Activated T-cell treated with anti-CD3 and anti-CD28 coated beads for 24 hours (primary cell): Measurements from ENCODE around the gene BACE1-AS.

ENCODE experiments used
- DNase-seq: peaks from one replicate; pipeline ENCODE4 v3.0.0-alpha.2; 2020; ENCODE audit warnings: low read depth

BACE1-AS gene

GRCh38 chr11:117292616-117293015 is 1.5 kb downstream of the BACE1-AS start:
- DNase-seq: no peak

DNA sequence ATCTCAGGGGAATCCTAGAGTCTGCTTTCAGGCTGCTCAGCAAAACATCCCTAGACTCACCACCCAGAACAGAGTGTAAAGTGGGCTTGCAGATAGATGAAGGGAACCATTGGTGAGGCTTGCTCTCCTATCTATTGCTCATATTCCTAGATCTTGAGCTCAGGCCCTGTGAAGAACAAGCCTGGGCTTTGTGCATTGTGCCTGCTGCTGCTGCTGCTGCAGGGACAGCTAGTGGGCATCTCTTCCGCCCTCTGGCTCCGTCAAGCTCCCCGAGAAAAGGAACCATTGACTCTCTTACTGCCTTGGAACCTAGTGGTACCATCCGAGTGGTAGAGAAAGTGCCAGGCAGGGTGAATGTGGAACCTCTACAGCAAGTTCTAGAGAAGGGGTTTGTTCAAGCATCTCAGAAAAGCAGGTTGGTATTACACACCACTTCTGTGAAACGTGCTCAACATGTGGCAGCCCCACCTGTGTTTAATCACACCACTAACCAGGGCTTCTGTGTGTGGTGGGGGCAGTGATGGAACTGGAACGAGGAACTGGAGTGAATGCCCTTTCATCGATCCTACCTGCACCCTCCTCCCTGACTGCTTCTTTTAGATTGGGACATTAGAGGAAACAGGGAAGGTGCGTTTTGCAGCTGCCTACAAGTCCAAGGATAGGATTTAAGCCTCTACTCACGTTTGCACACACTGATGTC is 4.4 kb downstream of the BACE1-AS start:
- no peak for DNase-seq

DNA sequence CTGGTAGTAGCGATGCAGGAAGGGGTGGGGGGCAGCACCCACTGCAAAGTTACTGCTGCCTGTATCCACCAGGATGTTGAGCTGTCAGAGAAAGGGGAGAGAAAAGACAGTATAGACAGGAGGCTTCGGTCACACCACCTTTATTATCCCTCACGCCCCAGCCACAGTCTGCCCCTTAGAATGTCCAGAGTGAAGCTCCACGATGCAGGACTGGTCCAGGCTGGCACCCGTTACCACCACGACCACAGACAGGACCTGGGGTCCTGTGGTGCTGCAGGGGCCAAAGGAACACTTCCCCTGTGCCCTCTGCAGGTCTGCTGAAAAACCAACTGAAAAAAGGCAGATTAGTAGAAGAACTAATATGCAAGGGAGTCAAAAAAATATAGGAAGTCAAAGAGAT is 5.7 kb downstream of the BACE1-AS start:
- DNase-seq: no peak

- DNase-seq: no peak
These were observed 7.0 kb downstream of the BACE1-AS start for GRCh38 chr11:117298195-117298594.

DNA sequence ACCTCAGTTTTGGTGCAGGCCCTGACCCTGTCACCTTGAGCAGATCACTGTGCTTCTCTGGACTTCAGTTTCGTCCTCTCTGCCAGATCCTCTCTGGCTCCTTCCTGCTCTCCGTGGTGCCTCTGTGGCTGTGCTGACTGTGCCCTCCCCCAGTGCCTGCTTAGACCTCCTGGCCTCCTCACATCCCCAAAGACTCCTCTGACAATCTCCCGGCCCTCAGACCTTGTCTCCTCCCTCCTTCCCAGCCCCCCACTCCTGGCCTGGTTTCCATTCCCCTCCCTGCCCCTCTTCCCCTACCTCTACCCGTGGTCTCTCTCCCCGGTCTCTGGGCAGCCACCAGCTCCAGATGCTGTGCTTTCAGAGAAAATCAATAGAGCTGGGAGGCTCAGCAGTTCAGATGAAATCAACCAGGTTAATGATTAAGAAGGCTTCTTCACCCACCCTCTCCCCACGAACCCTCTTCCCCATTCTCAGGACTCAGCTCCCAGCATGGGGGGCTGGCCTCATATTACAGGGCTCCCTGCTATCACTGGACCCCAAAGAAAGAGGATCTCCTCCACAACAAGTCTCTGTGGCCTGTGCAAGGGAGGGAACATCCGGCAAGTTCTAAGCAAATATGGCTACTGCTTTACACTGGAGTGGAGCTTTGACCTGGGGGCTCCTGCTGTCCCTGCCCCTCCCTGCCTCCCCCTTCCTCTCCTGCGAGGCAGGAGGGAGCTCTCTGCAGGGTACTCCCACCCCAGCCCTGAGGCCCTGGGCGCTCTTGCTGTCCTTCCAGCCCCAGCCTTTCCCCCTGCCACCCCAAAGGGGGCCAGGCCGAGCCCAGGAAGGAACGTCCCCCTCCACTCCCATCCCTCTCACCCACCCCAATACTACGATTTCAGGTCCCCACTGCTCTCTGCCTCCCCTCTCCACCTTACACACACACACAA is 8.5 kb downstream of the BACE1-AS start:
- DNase-seq: no peak

GRCh38 chr11:117300283-117300663 is 9.1 kb downstream of the BACE1-AS start:
- no peak for DNase-seq

- DNase-seq: no peak
These were observed 9.6 kb downstream of the BACE1-AS start for GRCh38 chr11:117300773-117301172.

DNA sequence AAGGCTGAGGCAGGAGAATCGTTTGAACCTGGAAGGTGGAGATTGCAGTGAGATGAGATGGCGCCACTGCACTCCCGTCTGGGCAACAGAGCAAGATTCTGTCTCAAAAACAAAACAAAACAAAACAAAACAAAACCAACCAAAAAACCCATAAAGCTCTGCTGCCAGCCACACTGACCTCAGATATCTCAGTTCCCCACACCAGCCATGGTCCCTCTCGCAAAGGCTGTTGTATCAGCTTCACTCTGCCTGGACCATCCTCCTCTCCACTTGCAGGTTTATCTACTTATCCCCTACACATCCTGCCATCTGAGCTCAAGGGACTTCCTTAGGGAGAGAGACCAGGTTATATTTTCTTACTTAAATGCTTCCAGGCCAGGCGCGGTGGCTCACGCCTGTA is 11.1 kb downstream of the BACE1-AS start:
- DNase-seq: no peak

- no peak for DNase-seq
These were observed 12.0 kb downstream of the BACE1-AS start for GRCh38 chr11:117303101-117303500.

DNA sequence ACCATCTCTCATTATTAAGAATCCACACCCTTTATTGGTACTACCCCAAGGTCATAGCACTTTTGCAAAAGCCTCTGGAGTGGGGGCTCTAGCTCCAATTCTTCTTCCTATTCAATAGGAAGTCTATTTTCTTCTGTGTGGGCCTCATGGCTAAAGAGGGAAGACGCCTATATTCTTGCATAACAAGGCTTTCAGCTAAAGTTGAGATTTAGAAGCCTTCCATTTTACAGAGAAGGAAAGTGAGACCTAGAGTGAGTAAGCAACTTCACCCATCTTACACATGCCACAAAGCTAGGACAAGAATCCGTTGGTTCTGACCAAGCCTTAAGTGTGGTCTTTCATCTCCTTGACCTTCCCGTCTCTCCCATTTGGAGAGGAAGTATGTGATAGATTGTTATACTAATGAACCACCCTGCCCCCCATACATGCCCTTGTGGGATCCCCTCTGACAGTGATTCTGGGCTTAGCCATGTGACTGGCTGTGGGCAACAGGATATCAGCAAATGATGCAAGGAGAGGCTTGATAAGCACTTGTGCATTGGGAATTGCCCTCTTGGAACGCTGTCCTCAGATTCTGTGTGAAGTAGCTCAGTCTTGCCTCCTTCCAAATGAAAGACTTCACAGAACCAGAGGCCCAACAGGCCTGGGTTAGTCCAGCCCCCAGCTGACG is 12.6 kb downstream of the BACE1-AS start:
- DNase-seq: no peak

DNA sequence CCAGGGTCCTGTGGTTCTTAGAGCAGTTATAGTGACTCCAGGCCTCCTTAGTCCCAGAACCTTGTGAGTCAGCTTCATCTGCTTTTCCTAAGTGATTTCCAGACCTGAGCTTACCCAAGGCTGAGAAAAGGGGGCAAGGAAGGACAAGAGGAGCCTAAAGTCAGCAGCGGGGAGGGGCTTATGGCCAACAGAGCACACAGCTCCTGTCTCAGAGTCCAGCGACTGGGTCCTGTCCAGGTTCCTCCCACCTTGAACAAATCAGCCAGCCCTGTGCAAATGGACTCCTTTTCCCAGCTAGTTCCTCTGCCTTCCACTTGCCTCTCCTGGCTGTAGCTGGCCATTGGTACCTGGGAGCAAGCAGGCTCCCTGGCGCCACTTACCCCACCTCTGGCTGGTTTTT is 14.0 kb downstream of the BACE1-AS start:
- DNase-seq: no peak

GRCh38 chr11:117309310-117309709 is 18.2 kb downstream of the BACE1-AS start:
- no peak for DNase-seq

GRCh38 chr11:117313091-117313490 is 21.9 kb downstream of the BACE1-AS start:
- DNase-seq: no peak

DNA sequence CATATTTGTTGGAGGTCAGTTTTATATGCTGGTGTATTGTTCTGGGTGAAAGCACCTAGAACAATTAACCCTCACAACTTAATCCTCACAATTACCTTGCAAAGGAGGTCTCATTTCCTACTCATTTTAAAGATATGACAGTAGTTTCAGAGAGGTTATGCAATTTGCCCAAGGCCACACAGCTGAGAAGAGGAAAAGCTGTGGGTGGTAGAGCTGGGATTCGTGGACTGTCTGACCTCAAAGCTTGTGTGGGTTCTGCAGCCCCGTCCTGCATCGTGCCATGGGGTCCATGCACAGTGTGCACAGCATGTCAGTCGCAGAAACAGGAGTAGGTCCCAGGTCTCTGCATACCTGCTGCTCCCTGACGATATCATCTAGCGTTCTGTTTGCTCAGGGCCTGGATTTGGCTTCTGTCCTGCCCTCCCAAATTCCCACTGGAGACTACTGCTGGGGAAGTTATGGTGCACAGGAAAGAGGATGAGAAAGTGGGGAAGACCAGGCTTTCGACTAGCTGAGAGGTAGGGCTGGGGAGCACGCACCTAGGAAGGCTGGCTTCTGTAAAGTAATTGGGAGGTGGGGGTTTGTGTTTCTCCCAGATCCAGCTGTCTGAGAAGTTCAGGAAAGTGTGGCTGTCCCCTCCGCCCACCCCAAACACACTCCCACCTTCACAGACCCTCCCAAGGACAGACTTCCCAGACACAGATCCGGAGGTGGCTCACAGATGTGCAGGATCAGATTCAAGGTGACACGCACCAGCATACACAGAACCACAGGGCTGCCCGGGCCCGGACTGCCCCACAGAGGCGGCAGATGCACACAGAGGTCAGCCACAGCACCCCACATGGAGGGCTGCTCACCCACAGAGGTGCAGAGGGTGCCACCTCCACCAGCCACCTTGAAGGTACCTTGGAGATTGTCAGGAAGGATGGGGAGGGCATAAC is 23.0 kb downstream of the BACE1-AS start:
- no peak for DNase-seq

DNA sequence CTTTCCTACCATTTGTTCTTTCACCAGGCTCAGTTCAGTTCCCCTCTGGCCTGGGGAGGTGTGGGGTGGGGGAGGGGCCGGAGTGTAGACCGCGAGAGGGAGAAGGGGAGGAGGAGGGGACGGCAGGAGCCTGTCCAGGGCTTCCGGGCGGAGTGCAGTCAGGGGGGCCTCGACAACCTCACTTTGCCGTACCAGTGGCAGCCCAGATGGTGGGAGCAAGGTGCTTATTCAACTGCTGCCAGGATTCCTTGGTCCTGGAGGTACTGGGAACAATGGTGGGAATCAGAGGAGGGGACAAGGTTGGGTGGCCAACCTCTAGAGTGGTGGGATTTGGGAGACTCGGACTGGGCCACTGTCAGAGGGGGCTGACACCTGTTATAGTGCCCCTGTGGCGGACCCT is 23.7 kb downstream of the BACE1-AS start:
- no peak for DNase-seq

DNA sequence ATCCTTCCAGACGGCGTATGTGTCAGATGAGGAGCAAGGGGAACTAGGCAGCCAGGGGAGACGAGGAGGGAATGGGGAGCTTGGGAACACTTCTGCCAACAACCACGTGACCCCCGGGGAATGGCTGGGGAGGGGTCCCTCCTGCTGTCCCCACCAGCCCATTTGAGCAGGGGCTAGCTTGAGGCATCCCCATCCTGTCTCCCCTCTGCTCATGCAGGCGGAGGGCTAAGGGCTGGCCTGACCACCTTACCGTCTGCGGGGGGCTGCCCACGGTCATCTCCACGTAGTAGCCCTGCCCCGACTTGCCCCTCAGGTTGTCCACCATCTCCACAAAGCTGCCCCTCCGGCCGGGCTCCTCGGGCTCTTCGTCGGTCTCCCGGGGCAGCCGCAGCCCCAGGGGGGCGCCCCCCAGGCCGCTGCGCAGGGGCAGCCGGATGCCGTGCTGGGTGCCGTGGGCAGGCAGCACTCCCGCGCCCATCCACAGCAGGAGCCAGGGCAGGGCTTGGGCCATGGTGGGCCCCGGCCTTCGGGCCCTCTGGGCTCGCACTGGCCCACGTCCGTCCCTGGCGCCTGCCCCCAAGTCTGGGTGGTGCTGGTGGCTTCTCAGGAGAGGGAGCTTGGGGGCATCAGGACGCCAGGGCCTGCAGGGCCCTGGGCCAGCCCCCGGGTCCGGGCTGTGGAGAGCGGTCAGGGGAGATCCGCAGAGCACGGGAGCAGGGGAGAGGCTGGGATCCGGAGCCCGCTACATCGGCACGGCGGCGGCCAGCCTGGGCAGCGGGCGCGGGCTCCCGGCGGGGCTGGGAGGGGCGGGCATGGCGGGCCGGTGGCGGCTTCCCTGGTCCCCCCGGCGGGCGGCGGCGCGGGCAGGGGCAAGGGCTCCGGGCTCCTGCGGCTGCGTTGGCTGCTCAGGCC is 24.4 kb downstream of the BACE1-AS start:
- DNase-seq: no peak

GRCh38 chr11:117316197-117316961 is 25.2 kb downstream of the BACE1-AS start, which contains the start of gene BACE1:
BACE1 (minus strand) TSS chr11:117316256; CDS start chr11:117315795, 461 bp downstream.
- no peak for DNase-seq

- no peak for DNase-seq
These were observed 27.6 kb downstream of the BACE1-AS start for GRCh38 chr11:117318738-117319137.

GRCh38 chr11:117319214-117319840 is 28.2 kb downstream of the BACE1-AS start:
- no peak for DNase-seq
